HG03103 (cell line): ENCODE results near the gene BRD1.
"Not testable (repeated sequence)": the region's sequence is repeated elsewhere in the genome, so short reads cannot be mapped to it uniquely, and the experiment has no call there.

Experiments used
- ATAC-seq: cut with Tn5 transposase; IDR thresholded peaks from one replicate; pipeline ENCODE4 v1.9.1; 2021; ENCODE audit warnings: low read depth; ENCODE audit not compliant: unreplicated experiment

BRD1 gene

GRCh38 chr22:49827271-49827852, 311 bp downstream of the BRD1 start:
- no peak for ATAC-seq

DNA sequence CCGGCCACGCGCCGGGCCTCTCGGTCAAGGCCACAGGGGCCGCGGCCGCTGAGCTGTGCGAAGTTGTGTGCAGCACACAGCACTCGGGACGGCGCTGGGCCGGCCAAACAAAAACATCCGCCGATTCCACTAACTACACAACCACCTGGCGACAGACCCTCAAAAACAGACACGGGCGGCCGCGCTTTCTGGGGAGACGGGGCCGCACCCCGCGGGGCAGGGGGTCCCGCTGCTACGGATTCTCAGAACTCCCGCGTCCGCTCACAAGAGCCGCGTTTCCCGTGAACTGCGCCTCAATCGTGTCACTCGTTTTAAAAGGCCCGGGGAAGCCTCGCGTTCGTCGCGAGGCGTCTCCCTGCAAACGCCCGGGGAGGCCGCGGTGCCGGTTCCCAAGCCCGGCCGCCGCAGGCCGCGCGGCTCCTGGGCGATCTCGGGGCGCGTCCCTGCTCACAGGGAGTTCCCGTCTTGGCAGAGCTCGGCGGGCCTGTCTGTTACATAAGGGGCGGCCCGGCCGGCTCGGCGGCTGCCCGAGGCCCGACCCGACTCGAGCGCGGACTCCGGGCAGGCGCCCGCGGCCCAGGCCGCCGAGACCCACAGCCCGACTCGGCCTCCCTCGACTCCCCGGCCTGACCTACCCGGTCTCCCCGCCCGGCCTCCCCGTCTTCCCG, 936 bp downstream of the BRD1 start:
- ATAC-seq, result no peak

DNA sequence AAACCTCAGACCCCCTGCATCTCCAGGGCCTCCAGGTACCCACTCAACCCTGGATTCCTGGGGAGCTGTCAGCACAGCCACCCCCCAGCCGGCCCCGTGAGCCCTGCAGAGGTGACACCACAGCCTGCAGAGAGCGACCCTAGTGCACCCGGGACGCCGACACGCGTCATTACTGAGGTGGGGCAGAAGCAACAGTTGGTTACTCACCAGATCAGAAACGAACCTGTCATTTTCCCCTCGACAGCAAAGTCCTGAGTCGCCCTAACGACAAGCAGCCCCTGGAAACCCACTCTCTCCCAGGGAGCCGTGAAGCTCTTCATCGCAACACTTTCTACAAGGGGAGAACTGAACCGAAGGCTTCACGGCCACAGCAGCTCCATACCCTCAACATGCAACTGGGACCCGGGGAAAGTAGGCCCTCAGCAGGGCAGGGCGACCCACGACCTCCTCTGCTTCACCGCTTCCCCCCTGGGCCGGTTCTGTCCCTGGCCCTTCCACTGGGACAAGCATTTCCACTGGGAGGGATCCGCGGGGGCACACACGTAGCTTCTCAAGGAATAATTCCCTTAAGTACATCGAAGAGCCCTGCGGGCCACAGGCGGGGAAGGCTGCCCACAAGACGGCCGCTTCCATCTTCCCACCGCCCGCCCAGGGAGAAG, 1.6 kb downstream of the BRD1 start:
- no peak for ATAC-seq

- ATAC-seq, result no peak
Observed at GRCh38 chr22:49825436-49825835, 2.2 kb downstream of the BRD1 start.

GRCh38 chr22:49824936-49825335, 2.7 kb downstream of the BRD1 start:
- no peak for ATAC-seq

GRCh38 chr22:49824185-49824925, 3.3 kb downstream of the BRD1 start:
- ATAC-seq, result no peak

DNA sequence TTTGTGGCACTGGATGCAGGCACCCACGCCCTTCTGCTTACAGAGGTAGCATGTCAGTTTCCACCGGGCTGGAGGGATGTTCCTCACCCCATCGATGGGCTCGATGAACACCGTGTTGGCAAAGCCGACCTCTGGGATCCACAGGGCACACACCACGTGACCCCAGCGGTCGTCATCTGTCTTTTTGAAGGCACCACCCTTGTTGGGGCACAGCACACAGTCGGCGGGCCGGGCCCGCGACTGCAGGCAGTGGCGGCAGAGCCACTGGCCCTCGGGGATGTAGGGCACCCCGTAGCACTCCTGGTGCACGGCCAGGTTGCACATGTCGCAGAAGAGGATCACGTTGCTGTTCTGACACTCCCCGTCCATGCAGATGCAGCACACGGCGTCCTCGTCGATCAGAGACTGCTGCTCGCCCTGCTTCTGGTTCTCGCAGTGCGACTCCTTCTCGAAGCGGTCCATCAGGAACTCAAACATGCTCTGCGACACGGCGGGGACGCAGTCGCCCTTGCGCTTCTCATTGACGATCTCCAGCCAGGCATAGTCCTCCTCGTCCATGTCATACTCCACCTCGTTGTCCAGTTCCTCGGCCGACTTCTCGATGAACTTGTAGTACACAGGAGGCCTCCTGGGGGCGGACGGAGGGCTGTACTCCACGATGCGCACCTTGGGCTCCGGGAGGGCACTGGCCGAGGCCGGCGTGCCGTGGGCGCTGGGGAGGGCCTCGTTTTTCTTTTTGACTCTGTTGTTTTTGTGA, 4.2 kb downstream of the BRD1 start:
- ATAC-seq, result no peak

GRCh38 chr22:49821741-49822140, 5.9 kb downstream of the BRD1 start:
- not testable (repeated sequence) for ATAC-seq

DNA sequence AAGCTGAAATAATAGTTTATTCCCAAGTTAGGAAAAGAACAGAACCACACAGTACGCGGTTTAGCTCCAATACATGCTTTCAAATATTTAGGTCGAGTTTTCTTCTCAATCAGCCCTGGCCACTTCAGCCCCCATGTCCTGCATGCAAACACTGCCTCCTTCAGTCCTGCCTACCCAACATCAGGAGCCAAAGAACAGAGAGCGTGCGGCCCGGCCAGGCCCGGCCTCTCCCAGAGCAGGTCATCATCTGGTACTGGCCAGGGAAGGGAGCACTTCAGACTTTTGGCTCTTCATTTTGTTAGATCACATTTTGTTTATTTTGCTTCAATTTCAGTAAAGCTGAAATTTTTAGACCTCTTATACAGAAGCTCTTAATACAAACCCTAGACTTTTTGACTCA, 6.7 kb downstream of the BRD1 start:
- no peak for ATAC-seq

DNA sequence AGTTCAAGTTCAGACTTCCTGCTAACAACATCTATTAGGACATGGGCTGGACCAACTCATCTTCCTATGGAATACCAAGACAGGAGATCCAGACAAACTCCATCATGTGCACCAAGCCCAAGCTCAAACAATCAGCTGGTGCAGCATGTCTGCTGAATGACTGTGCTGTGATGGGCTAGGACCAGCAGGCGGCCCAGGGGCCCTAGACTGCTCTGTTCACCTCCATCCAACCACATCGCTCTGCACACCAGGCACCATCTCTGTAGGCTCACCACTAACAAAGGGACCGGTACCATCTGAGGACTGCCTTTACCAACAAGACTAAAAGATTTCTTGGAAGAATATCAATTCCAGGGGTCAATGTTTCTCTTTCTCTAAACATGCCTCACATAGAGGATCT, 10.3 kb downstream of the BRD1 start:
- no peak for ATAC-seq

DNA sequence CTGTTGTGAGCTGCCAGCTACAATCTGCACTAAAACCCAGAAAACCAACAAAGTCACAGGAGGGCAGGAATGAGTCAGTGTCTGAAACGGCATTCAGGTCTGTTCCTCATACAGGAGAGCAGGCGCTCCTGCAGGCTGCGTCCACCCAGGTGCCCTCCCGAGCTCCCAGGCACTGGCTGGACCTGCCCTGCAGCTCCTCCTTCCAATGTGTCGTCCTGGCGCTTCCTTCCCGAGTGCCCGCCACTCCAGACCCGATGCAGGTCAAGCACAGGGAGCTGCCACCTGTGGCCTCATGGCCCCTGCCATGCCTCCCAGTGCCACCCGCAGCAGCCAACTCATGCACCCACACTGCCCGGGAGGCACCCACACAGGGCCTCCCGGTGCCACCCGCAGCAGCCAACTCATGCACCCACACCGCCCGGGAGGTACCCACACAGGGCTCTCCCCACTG, 12.0 kb downstream of the BRD1 start:
- no peak for ATAC-seq

- no peak for ATAC-seq
Observed at GRCh38 chr22:49814856-49815255, 12.8 kb downstream of the BRD1 start.

- no peak for ATAC-seq
Observed at GRCh38 chr22:49814164-49814686, 13.4 kb downstream of the BRD1 start.

DNA sequence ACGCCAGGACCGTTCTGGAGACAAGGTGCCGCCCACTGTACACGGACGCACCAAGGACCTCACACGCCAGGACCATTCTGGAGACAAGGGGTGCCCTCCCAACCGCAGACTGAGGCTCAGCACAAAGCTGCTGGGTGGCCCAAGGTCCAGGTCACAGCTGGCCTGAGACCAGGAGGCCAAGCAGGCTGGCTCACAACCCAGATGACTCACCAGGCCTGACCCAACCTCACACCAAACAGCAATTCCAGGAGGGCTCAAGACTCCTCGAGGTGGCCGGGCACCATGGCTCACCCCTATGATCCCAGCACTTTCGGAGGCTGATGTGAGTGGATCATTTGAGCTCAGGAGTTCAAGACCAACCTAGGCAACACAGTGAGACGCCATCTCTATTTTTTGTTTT, 14.8 kb downstream of the BRD1 start:
- no peak for ATAC-seq

- no peak for ATAC-seq
Observed at GRCh38 chr22:49811020-49811791, 16.5 kb downstream of the BRD1 start.

GRCh38 chr22:49810363-49811019, 17.2 kb downstream of the BRD1 start:
- no peak for ATAC-seq

DNA sequence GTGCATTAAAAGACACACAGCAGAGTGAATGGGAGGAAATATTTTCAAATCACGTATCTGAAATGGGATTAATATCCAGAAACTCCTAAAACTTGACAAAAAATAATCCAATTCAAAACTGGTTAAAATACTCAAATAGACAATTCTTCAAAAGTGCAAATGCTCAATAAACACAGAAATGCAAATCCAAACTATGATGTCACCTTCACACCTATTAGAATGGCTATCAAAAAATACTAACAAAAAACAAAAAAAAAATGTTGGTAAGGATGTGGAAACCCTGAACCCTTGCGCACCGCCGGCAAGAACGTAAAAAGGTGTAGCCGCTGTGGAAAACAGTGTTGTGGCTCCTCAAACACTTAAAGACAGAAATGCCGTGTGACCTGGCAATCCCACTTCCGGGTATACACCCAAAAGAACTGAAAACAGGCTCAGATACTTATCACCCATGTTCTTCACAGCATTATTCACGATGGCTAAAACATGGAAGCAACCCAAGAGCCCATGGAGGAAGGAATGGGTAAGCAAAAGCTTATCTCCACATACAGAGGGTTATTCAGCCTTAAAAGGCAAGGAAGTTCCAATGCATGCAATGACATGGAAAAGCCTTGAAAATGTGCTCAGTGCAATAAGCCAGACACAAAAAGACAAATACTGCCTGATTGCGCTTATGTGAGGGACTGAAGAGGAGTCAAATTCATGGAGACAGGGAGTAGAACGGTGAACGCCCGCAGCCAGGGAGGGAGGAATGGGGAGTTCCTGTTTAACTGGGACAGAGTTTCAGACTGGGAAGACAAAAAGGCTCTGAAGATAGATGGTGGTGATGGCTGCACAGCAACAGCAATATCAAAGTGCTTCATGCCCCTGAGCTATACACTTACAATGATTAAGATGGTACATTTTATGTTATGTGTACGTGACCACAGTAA, 19.6 kb downstream of the BRD1 start:
- ATAC-seq, result no peak

DNA sequence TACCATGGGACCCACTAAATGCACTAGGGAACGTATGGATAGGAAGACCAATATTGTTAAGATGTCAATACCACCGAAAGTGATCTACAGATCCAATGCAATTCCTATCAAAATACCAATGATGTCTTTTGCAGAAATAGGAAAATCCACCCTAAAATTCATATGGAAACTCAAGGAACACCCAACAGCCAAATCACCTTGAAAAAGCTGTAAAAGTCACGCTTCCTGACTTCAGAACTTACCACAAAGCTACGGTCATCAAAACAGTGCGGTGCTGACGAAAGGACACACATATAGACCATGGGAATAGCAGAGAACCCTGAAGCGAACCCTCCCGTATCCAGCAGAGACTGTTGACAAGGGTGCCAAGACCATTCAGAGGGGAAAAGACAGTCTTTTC, 20.5 kb downstream of the BRD1 start:
- no peak for ATAC-seq
